H9 (cell line): ENCODE measurements around the gene SLC16A6. TPM values are rescaled to one million over a fixed set of nuclear protein-coding genes. Genes with fewer than 3 reads are reported as not detected.
"Not testable (repeated sequence)": the region's sequence is repeated elsewhere in the genome, so short reads cannot be mapped to it uniquely, and the experiment has no call there.

Source experiments
- DNase-seq: peaks from one replicate; pipeline ENCODE4 v3.0.0-alpha.2; 2017
- H2AFZ ChIP-seq: one replicate; pipeline ENCODE4 v1.6.1; 2013; ENCODE audit warnings: mild to moderate bottlenecking, low read length, control low read depth, moderate library complexity
- H2AK5ac ChIP-seq: 2 replicates; pipeline ENCODE4 v1.6.1; 2013; ENCODE audit warnings: low read length, control low read depth, mixed read lengths; ENCODE audit not compliant: insufficient read length
- H2BK120ac ChIP-seq: one replicate; pipeline ENCODE4 v1.6.1; 2013; ENCODE audit warnings: low read depth, mild to moderate bottlenecking, low read length, control low read depth, inconsistent platforms; ENCODE audit not compliant: poor library complexity, severe bottlenecking
- H2BK12ac ChIP-seq: 2 replicates; pipeline ENCODE4 v1.6.1; 2013; ENCODE audit warnings: low read length, control low read depth, mixed read lengths, low read depth; ENCODE audit not compliant: insufficient read length
- H2BK15ac ChIP-seq: 2 replicates; pipeline ENCODE4 v1.6.1; 2013; ENCODE audit warnings: low read depth, low read length, control low read depth
- H2BK20ac ChIP-seq: one replicate; pipeline ENCODE4 v1.6.1; 2013; ENCODE audit warnings: low read depth, mild to moderate bottlenecking, low read length, control low read depth, inconsistent platforms; ENCODE audit not compliant: poor library complexity, severe bottlenecking
- H2BK5ac ChIP-seq: 2 replicates; pipeline ENCODE4 v1.6.1; 2013; ENCODE audit warnings: low read length, control low read depth, mixed read lengths; ENCODE audit not compliant: insufficient read length
- H3K14ac ChIP-seq: 2 replicates; pipeline ENCODE4 v1.6.1; 2013; ENCODE audit warnings: low read length, control low read depth; ENCODE audit not compliant: insufficient read depth
- H3K18ac ChIP-seq: 2 replicates; pipeline ENCODE4 v1.6.1; 2013; ENCODE audit warnings: low read depth, mild to moderate bottlenecking, mixed read lengths, low read length, control low read depth; ENCODE audit not compliant: insufficient read length
- H3K23ac ChIP-seq: 2 replicates; pipeline ENCODE4 v1.6.1; 2013; ENCODE audit warnings: low read length, control low read depth, mixed read lengths, low read depth; ENCODE audit not compliant: insufficient read length
- H3K23me2 ChIP-seq: 2 replicates; pipeline ENCODE4 v1.6.1; 2013; ENCODE audit warnings: low read depth, mild to moderate bottlenecking, mixed read lengths, low read length, control low read depth; ENCODE audit not compliant: insufficient read length, poor library complexity, severe bottlenecking
- H3K27ac ChIP-seq: 2 replicates; pipeline ENCODE4 v1.5.1; 2013; ENCODE audit warnings: low read length, control low read depth, mixed read lengths, low read depth; ENCODE audit not compliant: insufficient read length
- H3K27me3 ChIP-seq: 2 replicates; pipeline ENCODE4 v1.6.1; 2013; ENCODE audit warnings: low read length, control low read depth, inconsistent platforms; ENCODE audit not compliant: insufficient read depth
- H3K4ac ChIP-seq: 2 replicates; pipeline ENCODE4 v1.6.1; 2013; ENCODE audit warnings: low read depth, mild to moderate bottlenecking, control low read depth, inconsistent platforms, low read length, moderate library complexity
- H3K4me1 ChIP-seq: 2 replicates; pipeline ENCODE4 v1.6.1; 2013; ENCODE audit warnings: low read length, control low read depth, inconsistent platforms; ENCODE audit not compliant: insufficient read depth
- H3K4me2 ChIP-seq: 2 replicates; pipeline ENCODE4 v1.6.1; 2013; ENCODE audit warnings: low read length, control low read depth, mixed read lengths; ENCODE audit not compliant: insufficient read length, insufficient read depth
- H3K56ac ChIP-seq: 2 replicates; pipeline ENCODE4 v1.6.1; 2013; ENCODE audit warnings: low read depth, mild to moderate bottlenecking, mixed read lengths, low read length, control low read depth; ENCODE audit not compliant: insufficient read length
- H3K79me1 ChIP-seq: 2 replicates; pipeline ENCODE4 v1.6.1; 2013; ENCODE audit warnings: low read depth, mild to moderate bottlenecking, moderate library complexity, low read length, control low read depth, inconsistent platforms; ENCODE audit not compliant: insufficient read depth, poor library complexity, severe bottlenecking
- H3K79me2 ChIP-seq: 2 replicates; pipeline ENCODE4 v1.6.1; 2013; ENCODE audit warnings: low read length, control low read depth, inconsistent platforms; ENCODE audit not compliant: insufficient read depth
- H3K9ac ChIP-seq: 2 replicates; pipeline ENCODE4 v1.6.1; 2013; ENCODE audit warnings: low read length, control low read depth, mixed read lengths; ENCODE audit not compliant: insufficient read length; ENCODE audit errors: extremely low read depth
- H3K9me3 ChIP-seq: one replicate; pipeline ENCODE4 v1.6.1; 2013; ENCODE audit warnings: low read depth, low read length, inconsistent platforms; ENCODE audit not compliant: control insufficient read depth
- H3T11ph ChIP-seq: one replicate; pipeline ENCODE4 v1.6.1; 2013; ENCODE audit warnings: mild to moderate bottlenecking, low read length, control low read depth, inconsistent platforms
- H4K20me1 ChIP-seq: one replicate; pipeline ENCODE4 v1.6.1; 2013; ENCODE audit not compliant: control insufficient read depth, insufficient read length, insufficient read depth
- H4K5ac ChIP-seq: 2 replicates; pipeline ENCODE4 v1.6.1; 2013; ENCODE audit warnings: low read depth, mild to moderate bottlenecking, mixed read lengths, low read length, control low read depth; ENCODE audit not compliant: insufficient read length
- H4K8ac ChIP-seq: replicated peaks from 2 replicates; pipeline ENCODE4 v1.6.1; 2013; ENCODE audit warnings: low read length, control low read depth, mixed read lengths, low read depth; ENCODE audit not compliant: insufficient read length
- H4K91ac ChIP-seq: 2 replicates; pipeline ENCODE4 v1.6.1; 2013; ENCODE audit warnings: low read depth, mild to moderate bottlenecking, moderate library complexity, mixed read lengths, low read length, control low read depth; ENCODE audit not compliant: insufficient read length
- H3K27ac Mint-ChIP-seq, 3 experiments: 2 replicates in 2 of 3; 3 replicates in 1 of 3; pipeline ENCODE4 v1.8.0; 2020 to 2021; ENCODE audit warnings: mixed read lengths in 3 of 3, mild to moderate bottlenecking in 1 of 3, moderate library complexity in 1 of 3
- H3K27me3 Mint-ChIP-seq: 2 replicates; pipeline ENCODE4 v1.8.0; 2021; ENCODE audit warnings: low read depth, mild to moderate bottlenecking, moderate library complexity, mixed read lengths
- H3K36me3 Mint-ChIP-seq, 3 experiments: 2 replicates in 2 of 3; 3 replicates in 1 of 3; pipeline ENCODE4 v1.8.0; 2020 to 2021; ENCODE audit warnings: low read depth in 3 of 3, mixed read lengths in 3 of 3; ENCODE audit not compliant: insufficient read depth in 1 of 3
- H3K4me1 Mint-ChIP-seq, 2 experiments: 2 replicates each; pipeline ENCODE4 v1.8.0; 2020; ENCODE audit warnings: mixed read lengths in 2 of 2
- H3K4me3 Mint-ChIP-seq, 2 experiments: 2 replicates in 1 of 2; 3 replicates in 1 of 2; pipeline ENCODE4 v1.8.0; 2020 to 2021; ENCODE audit warnings: mild to moderate bottlenecking in 2 of 2, mixed read lengths in 2 of 2, moderate library complexity in 1 of 2
- H3K9me3 Mint-ChIP-seq, 2 experiments: 2 replicates in 1 of 2; 3 replicates in 1 of 2; pipeline ENCODE4 v1.8.0; 2020; ENCODE audit warnings: mild to moderate bottlenecking in 2 of 2, mixed read lengths in 2 of 2, moderate library complexity in 1 of 2
- CTCF ChIP-seq: fragments of 200-600 bp; sonication (generic); conservative IDR thresholded peaks from 3 replicates; pipeline ENCODE4 v1.8.0; 2021; ENCODE audit warnings: antibody characterized with exemption, mild to moderate bottlenecking
- WGBS: extraction: QIAGEN DNeasy Blood & Tissue Kit; methylation state at CpG from one replicate; pipeline ENCODE4 v1.1.7; 2013; ENCODE audit warnings: missing lambda C conversion rate, low lambda C conversion rate, mixed read lengths; ENCODE audit not compliant: insufficient read length; ENCODE audit errors: extremely low coverage; 5-methylcytosine and 5-hydroxymethylcytosine counted together
- total RNA-seq: library from RNA; stranded (reverse); gene quantifications from 2 replicates; pipeline ENCODE4 v1.2.1, GENCODE V29; 2021

The SLC16A6 gene
- total RNA-seq, 1 experiment from 2014 or later, result 0.33 TPM

- Histone ChIP-seq H3K79me1 (no peaks in the 10 kb centered on the region), H3K9ac (no peak overlapping the region), H2AFZ (no peak overlapping the region), H4K20me1 (no peaks in the 10 kb centered on the region), H4K91ac (no peak overlapping the region), H3K23ac (no peak overlapping the region), H2BK20ac (no peak overlapping the region), H2AK5ac (no peak overlapping the region), H2BK5ac (no peak overlapping the region), H3K14ac (no peak overlapping the region), H3K56ac (no peak overlapping the region), H3K9me3 (peaks cover 7% of the 10 kb centered on the region), H4K8ac (no peak overlapping the region), H2BK120ac (no peak overlapping the region), H3K4ac (no peak overlapping the region), H3K18ac (no peak overlapping the region), H4K5ac (no peak overlapping the region), H3K27me3 (no peaks in the 10 kb centered on the region), H3K79me2 (no peaks in the 10 kb centered on the region), H3T11ph (no peak overlapping the region), H2BK15ac (no peak overlapping the region), H2BK12ac (no peak overlapping the region), H3K23me2 (no peaks in the 10 kb centered on the region), H3K4me2 (no peak overlapping the region), H3K27ac (no peak overlapping the region), H3K4me1 (no peaks in the 10 kb centered on the region)
- no peak for DNase-seq
- peaks cover 12 to 18% of the 10 kb centered on the region in 2 experiments; a peak in 4 of 5 replicates for H3K9me3 Mint-ChIP-seq
- no peaks in the 10 kb centered on the region; the same call in 1 of the 2 replicates for H3K27me3 Mint-ChIP-seq
- peaks cover 0 to 13% (median 4%) of the 10 kb centered on the region in 3 experiments; a peak in 5 of 7 replicates for H3K36me3 Mint-ChIP-seq
- H3K4me1 Mint-ChIP-seq, result no peaks in the 10 kb centered on the region
- no peak overlapping the region for H3K4me3 Mint-ChIP-seq
- H3K27ac Mint-ChIP-seq, result no peak overlapping the region
- TF ChIP-seq CTCF, result no peak
- no CpG with 5 or more reads among the region's 5 CpGs for WGBS
Measured at GRCh38 chr17:68277807-68278206, 13.1 kb downstream of the SLC16A6 start.

GRCh38 chr17:68276339-68276738, 14.6 kb downstream of the SLC16A6 start:
- not testable (repeated sequence) for H3K4ac ChIP-seq, H4K8ac ChIP-seq

More at GRCh38 chr17:68276339-68276738, 14.6 kb downstream of the SLC16A6 start:
- not testable (repeated sequence) for H4K5ac ChIP-seq, H2BK12ac ChIP-seq, H3K27ac Mint-ChIP-seq, H3K79me2 ChIP-seq, H2BK120ac ChIP-seq, H4K20me1 ChIP-seq, H3K4me2 ChIP-seq, H3K4me3 Mint-ChIP-seq, H2BK15ac ChIP-seq, H3K18ac ChIP-seq, H3T11ph ChIP-seq, H3K9me3 ChIP-seq, H3K9ac ChIP-seq, H3K56ac ChIP-seq, H3K4me1 ChIP-seq, H3K27ac ChIP-seq, H3K27me3 ChIP-seq, H2BK5ac ChIP-seq, H2BK20ac ChIP-seq, H3K23me2 ChIP-seq, H3K23ac ChIP-seq, H3K27me3 Mint-ChIP-seq, H3K79me1 ChIP-seq, H2AFZ ChIP-seq, H3K4me1 Mint-ChIP-seq, H3K14ac ChIP-seq, H2AK5ac ChIP-seq, H4K91ac ChIP-seq, DNase-seq
- Mint-ChIP-seq H3K36me3 (peaks cover 0 to 13% (median 4%) of the 10 kb centered on the region in 3 experiments; a peak in 5 of 7 replicates), H3K9me3 (peaks cover 12 to 18% of the 10 kb centered on the region in 2 experiments; a peak in 4 of 5 replicates)
- WGBS, result no CpG with 5 or more reads among the region's 3 CpGs
